HPDE6-E6E7 (cell line): ENCODE results near the gene EN2.
"Not testable (repeated sequence)": the region's sequence is repeated elsewhere in the genome, so short reads cannot be mapped to it uniquely, and the experiment has no call there.

Source experiments
- DNase-seq: peaks from one replicate; pipeline ENCODE4 v3.0.0; 2011; ENCODE audit warnings: missing footprints; ENCODE audit errors: extremely low spot score

The EN2 gene

DNA sequence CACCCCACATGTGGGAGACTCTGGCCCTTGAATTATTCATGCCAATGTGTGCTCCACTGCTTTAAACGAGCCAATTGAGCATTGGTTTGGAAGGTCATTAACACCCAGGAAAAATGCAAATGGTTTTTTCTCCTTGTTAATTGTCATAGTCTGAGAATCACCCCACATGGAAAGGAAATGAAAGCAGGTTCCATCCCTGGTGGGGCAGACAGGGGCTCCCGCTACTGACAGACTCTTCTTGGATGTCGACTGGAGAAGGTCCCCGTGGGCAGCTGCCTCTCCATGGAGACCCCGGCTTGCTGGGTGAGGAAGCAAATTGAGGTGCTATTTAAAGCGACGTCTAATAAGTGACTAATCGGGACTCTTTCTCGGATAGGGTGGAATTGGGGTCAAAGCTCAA, 32.0 kb upstream of the EN2 start:
- no peak for DNase-seq

DNA sequence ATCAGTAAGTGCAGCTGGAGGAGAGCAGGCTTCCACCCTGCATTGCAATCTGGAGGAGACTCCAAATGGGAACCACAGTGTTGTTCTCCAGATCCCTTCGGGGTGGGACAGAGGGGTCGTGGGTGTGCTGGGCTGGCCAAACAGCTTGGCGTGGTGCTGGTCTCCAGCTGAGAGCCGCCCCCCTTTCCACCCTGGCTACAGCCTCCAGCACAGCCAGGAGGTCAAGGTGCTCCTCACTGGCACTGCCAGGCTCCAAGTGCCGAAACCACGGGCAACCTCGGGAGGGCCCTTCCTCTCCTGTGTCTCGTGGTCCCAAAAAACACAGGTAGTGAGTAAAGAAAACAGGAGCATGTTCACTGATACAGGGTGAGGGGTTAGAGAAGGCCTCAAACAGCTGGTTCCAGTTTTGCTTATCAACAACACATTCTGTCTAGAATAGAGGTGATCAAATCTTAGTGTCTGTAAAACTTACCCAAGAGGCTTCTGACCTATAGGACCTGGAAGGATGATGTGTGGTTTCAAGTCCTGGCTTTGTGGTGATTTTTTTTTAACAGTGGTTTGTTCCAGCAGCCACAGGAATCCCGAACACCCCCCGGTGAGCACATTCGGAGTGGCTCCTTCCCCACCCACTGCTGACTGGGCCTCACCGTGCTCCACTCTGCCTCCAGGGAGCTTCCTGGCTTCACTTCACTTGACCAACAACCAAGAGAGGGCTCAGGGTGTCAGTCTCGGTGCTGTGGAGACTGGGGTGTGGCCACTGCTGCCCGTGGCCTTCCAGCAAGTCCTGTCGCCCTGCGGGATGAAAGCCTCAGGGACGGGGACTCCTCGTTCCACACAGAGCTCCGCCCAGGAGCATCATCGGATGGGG, 31.2 kb upstream of the EN2 start:
- no peak for DNase-seq

DNA sequence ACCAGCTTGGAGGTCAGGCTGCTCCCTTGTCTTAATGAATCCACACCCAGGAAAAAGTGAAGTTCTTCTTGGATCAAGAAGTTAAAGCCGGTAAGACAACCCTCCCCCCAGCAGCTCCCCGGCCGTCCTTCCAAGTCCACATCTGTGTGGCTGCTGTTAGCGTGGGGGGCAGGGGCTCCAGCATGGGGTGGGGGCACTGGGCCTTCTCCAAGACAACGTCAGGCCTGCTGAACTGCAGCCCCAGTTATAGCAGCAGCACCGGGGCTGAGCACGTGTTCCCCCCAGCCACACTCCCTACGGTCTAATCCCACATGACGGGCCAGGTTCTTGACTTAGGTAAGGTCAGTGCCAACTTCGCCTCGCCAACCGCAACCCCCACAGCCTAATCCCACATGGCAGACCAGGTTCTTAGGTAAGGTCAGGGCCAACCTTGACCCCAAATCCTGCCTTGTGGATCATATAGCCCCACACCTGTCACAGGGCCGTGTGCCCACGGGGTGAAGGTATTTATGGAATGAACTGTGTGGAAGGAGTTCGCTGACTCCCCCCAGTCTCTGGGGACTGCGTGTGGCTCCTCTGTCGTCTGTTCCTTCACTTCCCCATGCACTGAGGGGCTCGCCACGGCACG, 30.4 kb upstream of the EN2 start:
- DNase-seq, result no peak

DNA sequence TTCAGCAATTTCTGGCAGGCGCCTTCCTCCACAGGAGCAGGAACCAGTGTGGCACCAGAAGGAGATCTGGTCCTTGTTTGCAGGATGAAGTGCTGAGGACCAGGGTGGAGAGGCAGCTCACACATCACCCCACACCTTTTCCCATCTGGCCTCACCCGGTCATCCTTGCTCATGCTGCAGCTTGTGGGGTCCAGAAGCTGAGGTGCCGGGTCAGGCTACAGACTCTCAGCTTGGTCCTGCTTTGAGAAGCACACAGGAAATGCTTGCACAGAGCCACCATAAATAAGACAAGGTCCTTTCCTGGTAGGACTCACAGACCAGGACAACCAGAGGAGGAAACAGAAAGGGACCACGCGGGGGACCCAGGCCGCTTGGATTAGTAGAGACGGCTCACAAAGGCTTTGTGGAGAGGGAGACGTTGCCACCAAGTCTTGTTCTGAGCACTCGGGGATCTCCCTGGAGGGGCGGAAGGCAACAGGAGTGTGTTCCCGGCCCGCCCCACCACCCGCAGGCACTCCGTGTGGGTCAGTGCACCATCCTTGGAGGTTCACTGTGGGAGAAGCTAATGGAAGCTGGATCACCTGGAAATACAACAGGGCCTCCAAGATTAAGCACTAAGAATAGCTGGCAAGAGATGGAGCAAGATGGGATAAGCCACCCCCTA, 29.6 kb upstream of the EN2 start:
- no peak for DNase-seq

DNA sequence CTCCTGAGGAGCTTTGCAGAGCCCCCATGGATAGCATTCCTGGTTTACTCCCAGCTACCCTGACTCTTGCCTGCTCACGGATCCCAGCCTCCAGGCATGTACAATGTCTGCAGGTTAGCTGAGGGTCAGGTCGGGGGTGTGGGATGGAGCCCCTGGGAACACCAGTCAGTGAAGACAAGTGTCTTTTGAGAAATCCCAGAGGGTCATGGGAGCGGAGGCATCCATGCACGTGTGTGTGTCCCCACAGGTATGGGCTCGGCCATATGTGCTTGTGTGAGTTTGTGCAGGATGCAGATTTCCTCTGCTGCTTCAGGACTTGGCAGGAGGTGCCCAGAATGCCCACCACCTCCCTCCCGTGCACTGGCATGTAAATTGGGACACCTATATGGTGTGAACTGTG, 28.3 kb upstream of the EN2 start:
- no peak for DNase-seq

DNA sequence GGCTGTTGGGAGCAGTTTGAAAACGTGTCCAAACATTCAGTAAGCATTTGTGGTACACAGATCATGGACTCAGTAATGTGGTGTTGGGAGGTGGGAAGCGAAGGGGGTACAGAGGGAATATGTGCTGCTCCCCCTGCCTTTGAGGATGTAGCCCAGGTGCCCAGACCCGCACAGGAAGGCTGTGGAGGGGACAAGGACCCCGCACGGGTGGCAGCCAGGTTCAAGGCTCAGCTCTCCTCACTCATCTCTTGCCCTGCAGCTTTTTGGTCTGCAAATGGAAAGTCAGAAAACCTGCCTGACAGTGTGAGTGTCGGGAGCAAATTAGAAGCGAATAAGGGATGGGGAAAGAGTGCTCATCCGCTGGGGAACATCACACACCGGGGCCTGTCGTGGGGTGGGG, 27.3 kb upstream of the EN2 start:
- DNase-seq, result no peak

DNA sequence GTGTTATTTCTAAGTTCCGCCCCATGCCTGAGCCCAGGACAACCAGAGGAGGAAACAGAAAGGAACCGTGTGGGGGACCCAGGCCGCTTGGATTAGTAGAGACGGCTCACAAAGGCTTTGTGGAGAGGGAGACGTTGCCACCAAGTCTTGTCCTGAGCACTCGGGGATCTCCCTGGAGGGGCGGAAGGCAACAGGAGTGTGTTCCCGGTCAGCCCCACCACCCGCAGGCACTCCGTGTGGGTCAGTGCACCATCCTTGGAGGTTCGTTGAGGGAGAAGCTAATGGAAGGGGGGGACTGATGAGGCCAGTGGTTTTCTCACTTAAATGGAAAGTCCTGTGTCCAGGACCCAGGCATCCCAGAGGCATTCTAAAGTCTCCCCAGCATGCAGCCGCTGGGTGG, 26.7 kb upstream of the EN2 start:
- DNase-seq, result no peak

DNA sequence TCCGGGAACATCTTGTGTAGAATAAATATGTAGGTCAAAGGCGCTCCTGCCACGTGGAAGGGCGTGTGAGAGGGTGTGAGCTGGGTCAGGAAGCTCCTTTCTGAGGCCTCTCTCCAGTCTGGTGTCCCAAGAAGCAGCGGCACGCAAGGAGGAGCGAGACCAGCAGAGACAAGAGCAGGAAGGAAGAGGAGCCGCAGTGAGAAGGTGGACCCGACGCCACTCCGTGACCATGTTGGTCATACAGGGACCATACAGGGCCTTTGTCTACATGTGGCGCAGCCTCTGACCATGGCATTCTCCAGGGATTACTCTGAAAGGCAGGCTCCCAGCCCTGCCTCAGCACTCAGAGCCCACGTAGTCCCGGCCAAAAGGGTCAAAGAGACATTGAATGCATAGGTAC, 26.2 kb upstream of the EN2 start:
- no peak for DNase-seq

DNA sequence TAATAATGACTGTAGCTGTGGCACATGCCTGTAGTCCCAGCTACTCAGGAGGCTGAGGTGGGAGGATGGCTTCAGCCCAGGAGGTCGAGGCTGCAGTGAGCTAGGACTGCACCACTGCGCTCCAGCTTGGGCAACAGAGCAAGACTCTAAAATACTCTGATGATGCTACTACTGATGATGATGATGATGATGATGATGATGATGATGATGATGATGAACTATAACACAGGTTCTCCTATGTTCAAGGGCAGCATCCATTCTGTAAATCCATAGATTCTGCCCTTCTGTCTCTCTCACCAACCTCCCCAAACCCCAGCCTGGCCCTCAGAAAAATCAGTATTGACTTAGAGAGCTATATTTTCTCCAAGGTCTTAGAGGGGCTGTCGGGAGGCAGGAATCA, 22.8 kb upstream of the EN2 start:
- no peak for DNase-seq

DNA sequence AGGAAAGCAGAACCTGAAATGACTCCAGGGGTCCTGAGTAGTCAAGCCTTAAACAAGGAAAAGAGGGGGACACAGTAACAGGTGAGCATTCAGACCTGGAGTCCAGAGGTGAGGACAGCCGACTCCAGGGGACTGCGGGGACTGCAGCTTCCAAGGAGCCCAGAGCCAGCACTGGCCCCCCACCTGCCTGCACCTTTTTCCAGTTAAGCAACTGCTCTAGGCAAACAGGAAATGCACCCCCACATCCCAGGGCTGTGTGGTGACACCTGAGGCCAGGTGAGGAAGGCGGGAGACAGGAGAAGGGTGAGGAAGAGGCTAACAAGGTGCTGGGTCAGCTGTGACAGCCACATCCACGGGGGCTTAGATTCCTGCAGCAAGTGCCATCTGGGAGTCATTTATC, 20.1 kb upstream of the EN2 start:
- DNase-seq, result no peak

DNA sequence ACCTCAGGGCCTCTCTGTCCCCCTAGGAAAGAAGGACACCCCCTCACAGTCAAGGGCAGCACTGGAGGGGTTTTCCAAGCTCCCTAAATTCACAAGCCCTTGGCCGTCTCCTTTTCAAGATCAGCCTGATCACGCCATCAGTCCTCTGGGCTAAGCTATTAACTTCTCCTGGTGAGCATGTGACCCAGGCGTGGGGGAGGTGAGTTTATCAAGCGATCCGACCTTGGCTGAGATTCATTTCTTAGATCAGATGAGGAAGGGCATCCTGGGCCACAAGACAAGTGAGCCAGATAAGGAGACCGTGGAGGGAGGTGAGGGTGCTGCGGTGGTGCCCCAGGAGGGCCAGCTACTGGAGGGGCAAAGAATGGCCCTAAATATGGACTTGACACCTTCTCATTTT, 19.2 kb upstream of the EN2 start:
- DNase-seq, result no peak

DNA sequence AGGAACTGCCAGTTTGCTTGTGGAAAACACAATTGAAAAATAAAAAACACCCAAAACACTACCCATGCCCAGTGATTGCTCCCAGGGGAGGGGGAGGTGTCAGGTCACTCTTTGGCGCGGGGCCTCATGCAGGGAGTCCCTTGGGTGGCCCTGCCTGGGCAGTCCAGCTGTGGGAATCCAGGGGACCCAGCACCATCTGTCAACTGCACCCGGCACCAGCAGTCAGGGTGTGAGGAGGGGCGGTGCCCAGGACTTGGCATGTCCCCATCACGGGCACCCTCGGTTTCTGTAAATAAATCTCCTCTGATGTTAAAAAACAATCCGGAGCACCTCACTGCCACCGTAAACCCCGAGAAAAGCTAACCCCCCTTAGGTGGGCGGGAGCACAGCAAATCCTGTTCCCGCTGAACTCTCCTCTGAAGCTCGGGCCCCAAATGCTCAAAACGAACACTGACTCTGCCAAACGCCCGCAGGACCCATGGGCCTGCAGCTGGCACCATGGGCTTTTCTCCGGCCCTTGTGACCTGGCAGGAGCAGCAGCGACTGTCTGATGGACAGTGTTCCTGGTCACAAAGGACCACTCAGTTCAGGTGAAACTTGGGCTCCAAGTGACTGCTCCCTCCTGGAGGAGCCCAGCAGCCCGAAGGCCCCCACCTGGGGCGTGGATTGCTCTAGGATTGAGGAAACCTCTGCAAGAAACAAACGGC, 18.5 kb upstream of the EN2 start:
- DNase-seq, result no peak

DNA sequence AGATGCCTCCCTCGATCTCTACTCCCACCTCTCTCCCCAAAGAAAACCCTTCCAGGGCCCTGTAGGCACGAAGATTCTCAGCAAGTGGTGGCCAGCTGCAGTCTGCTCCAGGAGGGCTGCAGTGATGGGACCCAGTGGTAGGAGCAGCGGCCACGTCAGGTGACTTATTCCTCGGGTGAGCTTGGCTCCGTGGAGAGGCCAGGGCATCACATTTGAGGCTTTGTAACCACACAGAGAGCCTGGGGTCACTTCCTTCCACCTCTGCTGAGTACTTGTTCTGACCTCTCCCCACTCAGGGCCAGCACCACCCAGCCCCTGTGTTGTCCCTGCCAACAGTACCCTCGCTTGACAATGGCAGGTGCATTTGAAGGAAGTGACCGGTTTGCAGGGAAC, 17.9 kb upstream of the EN2 start:
- no peak for DNase-seq

DNA sequence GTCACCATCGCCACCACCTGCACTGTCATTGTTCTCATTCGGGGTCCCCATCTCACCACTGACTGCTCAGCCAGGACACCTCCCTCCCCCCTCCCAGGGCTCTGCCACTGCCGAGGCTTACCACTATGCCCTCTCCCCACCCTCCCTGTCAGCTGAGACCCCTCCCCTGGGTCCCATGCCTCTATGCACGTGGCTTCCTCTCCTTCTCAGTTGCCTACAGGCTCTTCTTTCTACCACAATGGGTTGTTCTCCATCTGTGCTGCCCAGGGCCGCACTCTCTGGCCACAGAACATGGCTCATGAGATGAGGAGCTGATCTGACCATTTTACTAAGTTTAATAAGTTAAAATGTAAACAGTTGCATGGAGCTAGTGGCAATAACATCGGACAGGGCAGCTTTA, 16.1 kb upstream of the EN2 start:
- no peak for DNase-seq

DNA sequence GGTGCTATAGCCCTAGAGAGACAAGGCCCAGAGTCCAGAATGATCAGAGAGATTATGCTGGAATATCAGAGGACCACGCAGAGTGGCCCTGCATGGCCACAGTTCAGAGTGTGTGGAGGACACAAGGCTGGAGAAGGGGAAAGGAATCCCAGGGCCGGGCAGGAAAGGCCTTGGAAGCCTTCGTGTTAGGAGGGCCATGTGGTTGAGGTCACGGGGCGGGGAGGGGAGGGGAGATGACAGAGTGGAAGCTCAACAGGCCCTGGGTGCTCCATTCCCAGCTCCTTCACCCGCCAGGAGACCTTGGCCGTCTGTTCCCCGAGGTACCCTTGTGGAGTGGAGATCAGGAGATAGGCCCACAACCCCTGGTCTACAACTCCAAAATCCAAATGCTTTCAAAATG, 13.2 kb upstream of the EN2 start:
- DNase-seq, result no peak

DNA sequence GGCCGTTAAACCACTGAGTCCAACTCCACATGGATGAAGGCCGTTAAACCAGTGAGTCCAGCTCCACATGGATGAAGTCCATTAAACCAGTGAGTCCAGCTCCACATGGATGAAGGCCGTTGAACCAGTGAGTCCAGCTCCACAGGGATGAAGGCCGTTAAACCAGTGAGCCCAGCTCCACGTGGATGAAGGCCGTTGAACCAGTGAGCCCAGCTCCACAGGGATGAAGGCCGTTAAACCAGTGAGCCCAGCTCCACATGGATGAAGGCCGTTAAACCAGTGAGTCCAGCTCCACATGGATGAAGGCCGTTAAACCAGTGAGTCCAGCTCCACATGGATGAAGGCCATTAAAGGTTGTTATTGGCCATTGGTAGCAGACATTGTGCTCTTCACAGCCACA, 12.3 kb upstream of the EN2 start:
- DNase-seq, result not testable (repeated sequence)

DNA sequence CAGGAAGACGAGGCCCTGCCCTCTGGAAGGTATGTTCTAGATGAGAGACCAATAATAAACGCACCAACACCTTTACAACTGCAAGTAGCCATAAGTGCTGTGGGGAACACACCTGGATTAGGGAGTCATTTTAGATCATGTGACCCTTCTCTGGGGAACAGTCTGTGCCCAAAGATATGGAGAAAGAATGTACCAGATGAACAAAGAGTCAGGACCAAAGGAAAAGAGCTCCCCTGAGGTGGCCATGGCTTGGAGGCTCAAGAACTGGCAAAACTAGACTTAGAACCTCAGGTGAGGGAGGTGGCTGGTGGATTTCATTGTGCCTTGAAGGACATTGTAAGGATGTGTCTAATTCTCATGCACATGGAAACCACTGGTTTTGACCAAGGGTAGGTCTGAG, 10.3 kb upstream of the EN2 start:
- no peak for DNase-seq

DNA sequence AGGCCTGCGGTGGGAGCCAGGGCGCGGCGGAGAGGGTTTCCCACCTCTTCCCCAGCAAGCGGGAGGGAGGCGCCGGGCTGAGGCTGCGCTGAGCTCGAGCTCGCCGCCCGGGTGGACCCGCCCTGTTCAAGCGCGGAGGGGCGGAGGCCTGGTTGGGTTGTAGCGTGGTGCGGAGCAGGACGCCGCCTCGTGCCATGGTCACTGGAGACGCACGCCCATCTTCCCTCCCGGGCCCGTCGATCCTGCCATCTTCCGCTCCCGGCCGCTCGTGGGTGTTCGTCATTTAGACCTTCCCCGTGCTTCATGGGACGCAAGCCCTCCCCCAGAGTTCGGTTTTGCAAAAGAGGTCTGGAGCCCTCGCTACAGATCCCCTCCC, 9.3 kb upstream of the EN2 start:
- no peak for DNase-seq

DNA sequence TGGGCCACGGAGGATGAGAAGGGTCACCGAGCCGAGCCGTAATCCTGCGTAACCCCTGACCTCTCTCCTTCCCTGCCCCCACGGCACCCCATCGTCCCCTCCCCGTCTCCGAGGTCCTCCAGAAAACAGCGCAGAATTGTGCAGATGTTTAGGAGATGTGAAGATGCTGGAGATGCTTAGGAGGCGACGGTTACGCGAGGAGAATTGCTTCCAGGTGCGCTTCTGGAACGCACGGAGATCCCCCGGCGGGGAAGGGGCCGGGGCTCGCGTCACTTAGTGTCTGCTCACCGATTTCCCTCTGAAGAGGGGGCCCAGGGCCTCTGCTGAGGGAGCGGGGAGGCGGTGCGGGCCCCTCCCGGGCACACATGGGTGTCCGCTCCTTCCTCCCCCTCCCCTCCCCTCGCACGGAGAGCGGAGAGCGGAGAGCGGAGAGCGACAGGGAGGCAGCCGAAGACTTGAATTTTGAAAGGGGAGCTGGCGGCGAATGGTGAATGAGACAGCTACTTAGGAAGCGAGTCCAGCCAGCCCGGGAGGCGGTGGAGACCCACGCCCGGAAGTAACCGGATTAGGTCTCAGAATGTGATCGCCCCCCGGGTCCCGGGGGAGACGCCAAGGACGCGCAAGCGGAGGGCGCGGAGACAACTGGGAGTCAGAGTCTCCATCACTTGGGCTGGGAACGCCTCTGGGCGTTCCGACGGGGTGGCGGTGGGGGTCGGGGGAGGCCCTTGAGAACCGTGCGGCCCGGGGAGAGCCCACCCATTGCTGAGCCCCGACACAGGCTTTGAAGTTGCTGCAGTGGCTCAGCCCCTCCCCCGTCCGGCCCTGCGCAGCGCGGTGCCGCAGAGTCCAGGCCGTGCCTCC, 8.7 kb upstream of the EN2 start:
- DNase-seq, result no peak

DNA sequence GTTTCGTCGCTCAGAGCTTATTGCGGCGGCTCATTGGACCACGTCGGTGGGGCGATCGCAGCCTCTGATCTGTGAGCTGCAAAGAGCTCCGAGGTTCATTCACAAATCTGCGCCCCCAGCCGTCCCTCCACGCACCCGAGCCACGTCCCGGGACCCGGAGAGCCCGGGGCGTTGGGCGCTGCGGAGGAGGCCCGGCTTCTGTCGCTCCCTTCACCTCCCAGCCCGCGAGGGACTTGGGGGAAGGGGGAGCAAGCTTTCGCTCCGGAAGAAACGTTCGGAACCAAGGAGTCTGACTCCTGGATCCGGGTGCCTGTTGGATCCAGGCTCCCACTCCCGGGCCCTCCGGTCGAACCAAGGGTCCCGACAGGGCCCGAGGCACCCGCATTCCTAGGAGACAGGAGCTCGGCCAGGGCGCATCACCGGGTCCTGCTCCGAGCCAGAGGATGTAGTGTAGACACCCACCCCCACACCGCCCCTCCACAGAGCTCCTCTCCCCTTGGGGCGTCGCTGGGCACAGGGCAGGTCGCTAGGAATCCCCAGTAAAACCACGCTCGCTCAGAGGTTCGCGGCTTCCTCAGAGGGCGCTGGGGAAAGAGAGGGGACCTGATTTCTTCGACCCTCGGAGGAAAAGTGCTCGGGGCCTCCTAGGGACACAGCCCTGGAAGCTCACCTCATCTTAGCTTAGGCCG, 7.9 kb upstream of the EN2 start:
- DNase-seq, result no peak

DNA sequence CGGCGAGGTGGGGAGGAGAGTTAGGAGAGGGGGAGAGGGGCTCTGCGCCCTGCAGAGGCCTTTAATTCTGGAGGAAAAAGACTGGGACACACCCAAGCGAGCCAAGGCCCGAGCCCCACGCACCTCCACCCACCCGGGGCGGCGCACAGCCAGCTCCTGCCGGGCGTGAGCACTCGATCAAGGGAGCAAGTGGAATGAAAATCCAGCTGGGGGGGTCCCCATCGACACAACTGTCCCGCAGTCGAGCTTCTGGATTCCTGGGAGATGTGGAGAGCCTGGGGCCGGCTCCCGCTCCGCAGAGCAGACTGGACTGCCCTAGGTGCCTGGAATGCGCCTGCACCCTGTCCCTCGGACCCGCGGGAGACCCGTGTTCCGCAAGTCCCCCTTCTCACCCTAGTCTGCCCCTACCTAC, 7.4 kb upstream of the EN2 start:
- DNase-seq, result no peak
